ENCODE measurements around the gene KCNJ5. TPM values are rescaled to one million over a fixed set of nuclear protein-coding genes. Genes with fewer than 3 reads are reported as not detected.

The KCNJ5 gene
- polyA plus RNA-seq, 1 experiment: not detected

GRCh38 chr11:128942272-128942612 lies 51.1 kb downstream of the KCNJ5 start:
- CTCF ChIA-PET: interaction anchor here (9.4 kb wide), 1 partner anchor 57 kb away, joined by 83 read pairs; no protein-coding TSS in a partner anchor
- H3K27me3 ChIP-seq (ENCODE audit: control insufficient read depth, insufficient read depth, low read length): peaks cover 17% of the 10 kb centered on the region
- no peaks in the 10 kb centered on the region for H3K36me3 ChIP-seq (ENCODE audit: control insufficient read depth, insufficient read depth, low read length)
- no peak for DNase-seq (ENCODE audit: low read depth)
- no peak overlapping the region for H3K4me3 ChIP-seq (ENCODE audit: low read depth, low read length)
- no peak for TF ChIP-seq CTCF (IDR thresholded peaks at IDR 0.05; ENCODE audit: insufficient read depth, low read depth, low read length)
- POLR2A ChIA-PET: no interaction called here

DNA sequence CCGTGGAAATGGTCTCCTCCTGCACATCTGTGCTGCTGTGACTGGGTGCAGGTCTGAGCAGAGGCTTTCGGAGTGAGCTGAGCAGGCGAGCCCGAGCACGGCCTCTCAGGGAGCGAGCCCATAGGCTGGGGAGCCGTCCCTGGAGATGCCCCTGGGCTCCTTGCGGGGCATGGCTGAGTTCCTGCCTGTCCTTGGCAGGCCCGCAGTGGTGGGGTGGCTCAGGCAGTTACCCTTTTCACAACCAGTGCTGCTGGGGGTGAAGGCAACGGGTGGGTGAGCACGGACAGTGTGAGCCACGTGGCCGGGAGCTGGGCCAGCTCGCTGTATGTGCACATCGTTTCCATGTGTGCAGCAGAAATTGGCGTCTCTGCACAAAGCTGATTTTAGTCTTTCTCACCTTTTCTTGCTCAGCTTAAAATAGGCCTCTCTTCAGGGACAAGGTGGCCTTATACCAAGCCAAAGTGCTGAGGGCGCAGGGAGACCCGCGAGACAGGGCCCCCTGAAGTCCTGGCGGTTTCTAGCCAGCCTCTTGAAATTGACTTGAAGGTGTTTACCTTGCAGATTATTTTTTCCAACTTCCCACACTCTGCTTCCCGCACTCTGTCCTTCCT lies 51.8 kb downstream of the KCNJ5 start, which contains the start of gene TP53AIP1:
Gene TP53AIP1, minus strand, starts transcription at position 55 of the 611 bp plus-strand sequence. CDS start 5,053 bp downstream, outside the sequence.
- POLR2A ChIA-PET: no interaction called here
- TF ChIP-seq CTCF (IDR thresholded peaks at IDR 0.05; ENCODE audit: insufficient read depth, low read depth, low read length): no peak
- DNase-seq (ENCODE audit: low read depth): no peak
- Histone ChIP-seq H3K27me3 (ENCODE audit: control insufficient read depth, insufficient read depth, low read length) (peaks cover 17% of the 10 kb centered on the region), H3K4me3 (ENCODE audit: low read depth, low read length) (no peak within 1 kb of the TSS), H3K36me3 (ENCODE audit: control insufficient read depth, insufficient read depth, low read length) (no peaks in the 10 kb centered on the region)
- CTCF ChIA-PET: interaction anchor here (1.1 to 9.4 kb wide), 4 partner anchors 11 to 58 kb away, joined by 3 to 83 read pairs (median 8); no protein-coding TSS in a partner anchor

DNA sequence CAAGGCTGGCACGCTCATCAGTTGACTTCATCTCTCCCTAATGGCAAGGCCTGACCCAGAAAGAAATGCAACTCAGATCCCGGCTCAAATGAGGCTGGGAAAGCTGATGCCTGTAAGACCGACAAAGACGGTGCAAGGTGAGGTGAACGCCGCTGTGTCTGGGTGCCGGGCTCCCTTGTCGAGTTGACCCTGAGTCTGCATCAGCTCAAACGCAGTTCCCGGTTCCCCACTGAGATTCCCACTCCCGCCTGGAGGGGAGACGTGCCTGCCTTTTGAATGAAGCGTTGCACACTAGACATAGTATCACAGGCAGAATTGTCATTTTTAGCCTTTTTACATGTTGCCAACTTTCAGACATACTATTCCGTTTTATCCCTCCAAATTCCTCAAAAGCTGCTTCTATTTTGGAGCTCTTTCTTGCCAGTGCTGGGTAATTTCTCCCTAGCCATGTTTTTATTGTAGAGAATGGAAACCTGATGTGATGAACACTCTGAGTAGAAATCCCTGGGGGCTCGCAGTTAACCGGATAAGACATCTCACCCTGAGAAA lies 52.3 kb downstream of the KCNJ5 start:
- no peak for TF ChIP-seq CTCF (IDR thresholded peaks at IDR 0.05; ENCODE audit: insufficient read depth, low read depth, low read length)
- no peak for DNase-seq (ENCODE audit: low read depth)

DNA sequence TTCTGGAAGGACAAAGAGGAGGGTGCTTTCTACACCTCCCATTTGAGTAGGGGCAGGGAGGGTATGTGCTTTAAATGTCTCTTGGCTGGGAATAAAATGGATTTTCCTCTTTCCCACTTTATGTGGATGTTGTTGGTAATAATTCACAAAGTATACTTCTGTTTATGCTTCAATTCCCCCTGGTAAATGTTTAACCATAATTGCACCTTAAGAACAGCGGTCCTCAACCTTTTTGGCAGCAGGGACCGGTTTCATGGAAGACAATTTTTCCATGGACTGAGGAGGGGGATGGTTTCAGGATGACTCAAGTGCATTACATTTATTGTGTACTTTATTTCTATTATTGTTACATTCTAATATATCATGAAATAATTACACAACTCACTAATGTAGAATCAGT lies 55.5 kb downstream of the KCNJ5 start:
- Histone ChIP-seq H3K27me3 (ENCODE audit: control insufficient read depth, insufficient read depth, low read length) (peaks cover 12% of the 10 kb centered on the region), H3K36me3 (ENCODE audit: control insufficient read depth, insufficient read depth, low read length) (no peaks in the 10 kb centered on the region), H3K4me3 (ENCODE audit: low read depth, low read length) (no peak overlapping the region)
- no peak for TF ChIP-seq CTCF (IDR thresholded peaks at IDR 0.05; ENCODE audit: insufficient read depth, low read depth, low read length)
- POLR2A ChIA-PET: no interaction called here
- CTCF ChIA-PET: interaction anchor here (1.1 to 9.4 kb wide), 5 partner anchors 10 to 850 kb away, joined by 3 to 83 read pairs (median 6); no protein-coding TSS in a partner anchor
- no peak for DNase-seq (ENCODE audit: low read depth)

More for the DNA sequence above, 52.3 kb downstream of the KCNJ5 start:
- POLR2A ChIA-PET: no interaction called here
- Histone ChIP-seq H3K36me3 (ENCODE audit: control insufficient read depth, insufficient read depth, low read length) (no peaks in the 10 kb centered on the region), H3K4me3 (ENCODE audit: low read depth, low read length) (no peak overlapping the region), H3K27me3 (ENCODE audit: control insufficient read depth, insufficient read depth, low read length) (peaks cover 16% of the 10 kb centered on the region)
- CTCF ChIA-PET: interaction anchor here (1.1 to 9.4 kb wide), 4 partner anchors 11 to 59 kb away, joined by 3 to 83 read pairs (median 8); no protein-coding TSS in a partner anchor

- no peak for TF ChIP-seq CTCF (IDR thresholded peaks at IDR 0.05; ENCODE audit: insufficient read depth, low read depth, low read length)
- H3K4me3 ChIP-seq (ENCODE audit: low read depth, low read length): no peak overlapping the region
- POLR2A ChIA-PET: interaction anchor here (0.6 kb wide), 1 partner anchor 13 kb away, joined by 3 read pairs; no protein-coding TSS in a partner anchor
- CTCF ChIA-PET: interaction anchor here (1.6 to 9.4 kb wide), 3 partner anchors 9 to 91 kb away, joined by 3 to 83 read pairs (median 29); no protein-coding TSS in a partner anchor
- no peak for DNase-seq (ENCODE audit: low read depth)
- H3K27me3 ChIP-seq (ENCODE audit: control insufficient read depth, insufficient read depth, low read length): peaks cover 10% of the 10 kb centered on the region
- no peaks in the 10 kb centered on the region for H3K36me3 ChIP-seq (ENCODE audit: control insufficient read depth, insufficient read depth, low read length)
Observed at GRCh38 chr11:128947773-128948172, 56.6 kb downstream of the KCNJ5 start.

Measured in BJ (cell line).